ENCODE measurements around the gene NR1H4. TPM values are rescaled to one million over a fixed set of nuclear protein-coding genes. Genes with fewer than 3 reads are reported as not detected.

Gene NR1H4
- total and polyA plus RNA-seq, 4 donors: 33.5 to 106 (median 55.0) TPM

DNA sequence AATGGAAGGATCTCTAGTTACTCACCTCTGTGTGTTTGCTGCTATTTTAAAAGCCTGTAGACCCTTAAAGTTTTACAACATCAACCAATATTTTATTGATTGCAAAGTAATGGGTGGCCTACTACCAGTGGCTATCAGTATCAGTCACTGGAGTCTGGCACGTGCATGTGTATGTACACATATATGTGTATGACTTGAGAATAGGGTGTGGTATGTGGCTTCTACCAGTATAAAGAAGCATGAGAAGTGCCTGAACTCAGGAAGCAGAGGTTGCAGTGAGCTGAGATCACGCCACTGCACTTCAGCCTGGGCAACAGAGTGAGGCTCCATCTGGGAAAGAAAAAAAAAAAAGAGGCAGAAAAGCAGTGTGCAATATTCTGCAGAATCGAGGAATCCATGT lies 54.4 kb downstream of the NR1H4 start:
- no peak for DNase-seq (ENCODE audit: low spot score)
- peaks cover 3 to 34% (median 18%) of the 10 kb centered on the region in 4 donors for H3K36me3 ChIP-seq (ENCODE audit: control insufficient read depth in 4 of 4, insufficient read depth in 3 of 4, low read depth in 1 of 4, low read length in 3 of 4)
- WGBS: 79% methylated on average over 3 of the region's 3 CpGs
- H3K4me3 ChIP-seq (ENCODE audit: low read depth in 1 of 3, low read length in 3 of 3): no peak overlapping the region
- H3K4me1 ChIP-seq (ENCODE audit: control insufficient read depth in 4 of 4, insufficient read depth in 4 of 4, low read length in 3 of 4): peaks cover 6 to 34% (median 18%) of the 10 kb centered on the region in 4 donors
- no peak overlapping the region for H3K27ac ChIP-seq (ENCODE audit: low read depth in 1 of 2, low read length in 2 of 2)
- H3K27me3 ChIP-seq (ENCODE audit: control insufficient read depth in 4 of 4, insufficient read depth in 4 of 4, low read length in 3 of 4): no peaks in the 10 kb centered on the region
- H3K9ac ChIP-seq (ENCODE audit: low read depth in 1 of 2, low read length in 2 of 2): no peak overlapping the region
- TF ChIP-seq SP1 (IDR thresholded peaks at IDR 0.05): no peak
- no peak for TF ChIP-seq FOXA2 (IDR thresholded peaks at IDR 0.05)
- TF ChIP-seq HNF4G (IDR thresholded peaks at IDR 0.05): no peak
- TF ChIP-seq TAF1 (conservative IDR thresholded peaks at IDR 0.05): no peak
- no peak for TF ChIP-seq FOXA1 (IDR thresholded peaks at IDR 0.05)
- no peak for TF ChIP-seq ATF3 (IDR thresholded peaks at IDR 0.05)
- TF ChIP-seq ZBTB33 (IDR thresholded peaks at IDR 0.05): no peak
- no peak for TF ChIP-seq EGR1 (IDR thresholded peaks at IDR 0.05; ENCODE audit: low read depth in 2 of 2)
- no peak for TF ChIP-seq RXRA (IDR thresholded peaks at IDR 0.05)
- TF ChIP-seq JUND (IDR thresholded peaks at IDR 0.05): no peak
- no peak for TF ChIP-seq YY1 (IDR thresholded peaks at IDR 0.05)
- TF ChIP-seq RAD21 (IDR thresholded peaks at IDR 0.05): no peak
- TF ChIP-seq GABPA (IDR thresholded peaks at IDR 0.05 in 1 of 2, conservative IDR thresholded peaks at IDR 0.05 in 1 of 2): no peak
- TF ChIP-seq, protein P1, sequence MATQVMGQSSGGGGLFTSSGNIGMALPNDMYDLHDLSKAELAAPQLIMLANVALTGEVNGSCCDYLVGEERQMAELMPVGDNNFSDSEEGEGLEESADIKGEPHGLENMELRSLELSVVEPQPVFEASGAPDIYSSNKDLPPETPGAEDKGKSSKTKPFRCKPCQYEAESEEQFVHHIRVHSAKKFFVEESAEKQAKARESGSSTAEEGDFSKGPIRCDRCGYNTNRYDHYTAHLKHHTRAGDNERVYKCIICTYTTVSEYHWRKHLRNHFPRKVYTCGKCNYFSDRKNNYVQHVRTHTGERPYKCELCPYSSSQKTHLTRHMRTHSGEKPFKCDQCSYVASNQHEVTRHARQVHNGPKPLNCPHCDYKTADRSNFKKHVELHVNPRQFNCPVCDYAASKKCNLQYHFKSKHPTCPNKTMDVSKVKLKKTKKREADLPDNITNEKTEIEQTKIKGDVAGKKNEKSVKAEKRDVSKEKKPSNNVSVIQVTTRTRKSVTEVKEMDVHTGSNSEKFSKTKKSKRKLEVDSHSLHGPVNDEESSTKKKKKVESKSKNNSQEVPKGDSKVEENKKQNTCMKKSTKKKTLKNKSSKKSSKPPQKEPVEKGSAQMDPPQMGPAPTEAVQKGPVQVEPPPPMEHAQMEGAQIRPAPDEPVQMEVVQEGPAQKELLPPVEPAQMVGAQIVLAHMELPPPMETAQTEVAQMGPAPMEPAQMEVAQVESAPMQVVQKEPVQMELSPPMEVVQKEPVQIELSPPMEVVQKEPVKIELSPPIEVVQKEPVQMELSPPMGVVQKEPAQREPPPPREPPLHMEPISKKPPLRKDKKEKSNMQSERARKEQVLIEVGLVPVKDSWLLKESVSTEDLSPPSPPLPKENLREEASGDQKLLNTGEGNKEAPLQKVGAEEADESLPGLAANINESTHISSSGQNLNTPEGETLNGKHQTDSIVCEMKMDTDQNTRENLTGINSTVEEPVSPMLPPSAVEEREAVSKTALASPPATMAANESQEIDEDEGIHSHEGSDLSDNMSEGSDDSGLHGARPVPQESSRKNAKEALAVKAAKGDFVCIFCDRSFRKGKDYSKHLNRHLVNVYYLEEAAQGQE (IDR thresholded peaks at IDR 0.05): no peak
- no peak for TF ChIP-seq NR2F2 (IDR thresholded peaks at IDR 0.05)
- TF ChIP-seq HNF4A (conservative IDR thresholded peaks at IDR 0.05): no peak
- TF ChIP-seq, protein P2, sequence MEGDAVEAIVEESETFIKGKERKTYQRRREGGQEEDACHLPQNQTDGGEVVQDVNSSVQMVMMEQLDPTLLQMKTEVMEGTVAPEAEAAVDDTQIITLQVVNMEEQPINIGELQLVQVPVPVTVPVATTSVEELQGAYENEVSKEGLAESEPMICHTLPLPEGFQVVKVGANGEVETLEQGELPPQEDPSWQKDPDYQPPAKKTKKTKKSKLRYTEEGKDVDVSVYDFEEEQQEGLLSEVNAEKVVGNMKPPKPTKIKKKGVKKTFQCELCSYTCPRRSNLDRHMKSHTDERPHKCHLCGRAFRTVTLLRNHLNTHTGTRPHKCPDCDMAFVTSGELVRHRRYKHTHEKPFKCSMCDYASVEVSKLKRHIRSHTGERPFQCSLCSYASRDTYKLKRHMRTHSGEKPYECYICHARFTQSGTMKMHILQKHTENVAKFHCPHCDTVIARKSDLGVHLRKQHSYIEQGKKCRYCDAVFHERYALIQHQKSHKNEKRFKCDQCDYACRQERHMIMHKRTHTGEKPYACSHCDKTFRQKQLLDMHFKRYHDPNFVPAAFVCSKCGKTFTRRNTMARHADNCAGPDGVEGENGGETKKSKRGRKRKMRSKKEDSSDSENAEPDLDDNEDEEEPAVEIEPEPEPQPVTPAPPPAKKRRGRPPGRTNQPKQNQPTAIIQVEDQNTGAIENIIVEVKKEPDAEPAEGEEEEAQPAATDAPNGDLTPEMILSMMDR (IDR thresholded peaks at IDR 0.05; ENCODE audit: low read depth, low read length, missing input control): no peak
- TF ChIP-seq MAX (IDR thresholded peaks at IDR 0.05): no peak
- H3K9me3 ChIP-seq (ENCODE audit: control insufficient read depth in 4 of 4, low read length in 3 of 4): no peaks in the 10 kb centered on the region
